ENCODE data around the gene CCDC146. TPM values are rescaled to one million over a fixed set of nuclear protein-coding genes. Genes with fewer than 3 reads are reported as not detected.

Gene CCDC146
- total and polyA plus RNA-seq, 10 of the 15 experiments (the other 5 are each of a cell fraction or from before 2014, with no cell fraction given), result 0.28 to 5.3 (median 1.3) TPM

DNA sequence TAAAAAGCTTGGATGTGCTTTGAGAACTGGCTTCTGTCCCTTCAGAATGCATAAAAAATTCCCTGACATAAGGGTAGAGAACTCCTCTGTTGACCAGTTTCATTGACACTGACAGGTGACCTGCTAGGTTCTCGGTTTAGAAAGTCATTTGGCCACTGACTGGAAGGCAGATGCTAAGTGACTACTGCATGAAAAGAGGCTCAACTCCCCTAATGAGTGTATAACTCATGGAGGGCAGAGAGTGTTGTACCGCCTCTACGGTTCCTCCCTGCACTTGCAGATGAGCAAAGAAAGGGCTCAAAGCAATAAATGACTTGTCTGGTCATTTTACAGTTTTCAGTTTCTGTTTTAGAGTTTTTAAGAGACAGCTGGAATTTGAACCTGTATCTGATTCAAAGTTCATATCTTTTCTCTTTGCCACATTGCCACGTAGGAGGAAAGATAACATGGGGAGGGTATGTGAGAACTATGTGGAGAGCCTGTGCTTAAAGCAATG is 80.1 kb downstream of the CCDC146 start (continued):
- no peak for TF ChIP-seq BMI1 (IDR thresholded peaks at IDR 0.05; ENCODE audit: borderline replicate concordance)
- no peak for TF ChIP-seq E2F8 (IDR thresholded peaks at IDR 0.05; ENCODE audit: low read depth, partially characterized antibody)
- TF ChIP-seq CREM (IDR thresholded peaks at IDR 0.05; ENCODE audit: low read depth), result peak; percentile 70
- peak; percentile 66 for TF ChIP-seq IKZF1 (conservative IDR thresholded peaks at IDR 0.05)
- peak; percentile 31; the same call in 1 of the 2 replicates for TF ChIP-seq JUND (IDR thresholded peaks at IDR 0.05; ENCODE audit: low read depth, low read length)
- TF ChIP-seq ZNF384 (IDR thresholded peaks at IDR 0.05; ENCODE audit: borderline replicate concordance, low read depth, low read length), result 0 out of 2 replicates have a peak, but pooled peaks have one; percentile 11
- TF ChIP-seq PML (IDR thresholded peaks at IDR 0.05; ENCODE audit: low read length), result peak; percentile 59; the same call in 1 of the 2 replicates
- peak; percentile 86; the same call in 1 of the 2 replicates for TF ChIP-seq ZBED1 (IDR thresholded peaks at IDR 0.05; ENCODE audit: borderline replicate concordance)
- no peak for TF ChIP-seq HCFC1 (IDR thresholded peaks at IDR 0.05; ENCODE audit: low read length)
- TF ChIP-seq HDGF (IDR thresholded peaks at IDR 0.05), result no peak
- peak; percentile 34; the same call in 1 of the 2 replicates for TF ChIP-seq MXI1 (IDR thresholded peaks at IDR 0.05; ENCODE audit: low read depth, low read length)
- TF ChIP-seq NFYA (IDR thresholded peaks at IDR 0.05; ENCODE audit: borderline replicate concordance, low read depth, low read length), result no peak
- TF ChIP-seq, protein P1, sequence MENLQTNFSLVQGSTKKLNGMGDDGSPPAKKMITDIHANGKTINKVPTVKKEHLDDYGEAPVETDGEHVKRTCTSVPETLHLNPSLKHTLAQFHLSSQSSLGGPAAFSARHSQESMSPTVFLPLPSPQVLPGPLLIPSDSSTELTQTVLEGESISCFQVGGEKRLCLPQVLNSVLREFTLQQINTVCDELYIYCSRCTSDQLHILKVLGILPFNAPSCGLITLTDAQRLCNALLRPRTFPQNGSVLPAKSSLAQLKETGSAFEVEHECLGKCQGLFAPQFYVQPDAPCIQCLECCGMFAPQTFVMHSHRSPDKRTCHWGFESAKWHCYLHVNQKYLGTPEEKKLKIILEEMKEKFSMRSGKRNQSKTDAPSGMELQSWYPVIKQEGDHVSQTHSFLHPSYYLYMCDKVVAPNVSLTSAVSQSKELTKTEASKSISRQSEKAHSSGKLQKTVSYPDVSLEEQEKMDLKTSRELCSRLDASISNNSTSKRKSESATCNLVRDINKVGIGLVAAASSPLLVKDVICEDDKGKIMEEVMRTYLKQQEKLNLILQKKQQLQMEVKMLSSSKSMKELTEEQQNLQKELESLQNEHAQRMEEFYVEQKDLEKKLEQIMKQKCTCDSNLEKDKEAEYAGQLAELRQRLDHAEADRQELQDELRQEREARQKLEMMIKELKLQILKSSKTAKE (IDR thresholded peaks at IDR 0.05; ENCODE audit: low read depth, poor library complexity, severe bottlenecking), result peak; percentile 24
- no peak for TF ChIP-seq GABPA (IDR thresholded peaks at IDR 0.05; ENCODE audit: low read depth)
- TF ChIP-seq ELK1 (IDR thresholded peaks at IDR 0.05; ENCODE audit: low read depth, low read length), result no peak
- TF ChIP-seq, protein P2, sequence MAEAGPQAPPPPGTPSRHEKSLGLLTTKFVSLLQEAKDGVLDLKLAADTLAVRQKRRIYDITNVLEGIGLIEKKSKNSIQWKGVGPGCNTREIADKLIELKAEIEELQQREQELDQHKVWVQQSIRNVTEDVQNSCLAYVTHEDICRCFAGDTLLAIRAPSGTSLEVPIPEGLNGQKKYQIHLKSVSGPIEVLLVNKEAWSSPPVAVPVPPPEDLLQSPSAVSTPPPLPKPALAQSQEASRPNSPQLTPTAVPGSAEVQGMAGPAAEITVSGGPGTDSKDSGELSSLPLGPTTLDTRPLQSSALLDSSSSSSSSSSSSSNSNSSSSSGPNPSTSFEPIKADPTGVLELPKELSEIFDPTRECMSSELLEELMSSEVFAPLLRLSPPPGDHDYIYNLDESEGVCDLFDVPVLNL (IDR thresholded peaks at IDR 0.05; ENCODE audit: low read depth, low read length), result no peak
- TF ChIP-seq PAX5 (IDR thresholded peaks at IDR 0.05; ENCODE audit: borderline replicate concordance, low read depth, low read length), result peak; percentile 64; the same call in 1 of the 2 replicates
- TF ChIP-seq, protein P3, sequence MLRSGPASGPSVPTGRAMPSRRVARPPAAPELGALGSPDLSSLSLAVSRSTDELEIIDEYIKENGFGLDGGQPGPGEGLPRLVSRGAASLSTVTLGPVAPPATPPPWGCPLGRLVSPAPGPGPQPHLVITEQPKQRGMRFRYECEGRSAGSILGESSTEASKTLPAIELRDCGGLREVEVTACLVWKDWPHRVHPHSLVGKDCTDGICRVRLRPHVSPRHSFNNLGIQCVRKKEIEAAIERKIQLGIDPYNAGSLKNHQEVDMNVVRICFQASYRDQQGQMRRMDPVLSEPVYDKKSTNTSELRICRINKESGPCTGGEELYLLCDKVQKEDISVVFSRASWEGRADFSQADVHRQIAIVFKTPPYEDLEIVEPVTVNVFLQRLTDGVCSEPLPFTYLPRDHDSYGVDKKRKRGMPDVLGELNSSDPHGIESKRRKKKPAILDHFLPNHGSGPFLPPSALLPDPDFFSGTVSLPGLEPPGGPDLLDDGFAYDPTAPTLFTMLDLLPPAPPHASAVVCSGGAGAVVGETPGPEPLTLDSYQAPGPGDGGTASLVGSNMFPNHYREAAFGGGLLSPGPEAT (IDR thresholded peaks at IDR 0.05; ENCODE audit: low read depth), result peak; percentile 29; the same call in 1 of the 2 replicates
- TF ChIP-seq ZNF24 (IDR thresholded peaks at IDR 0.05), result 0 out of 2 replicates have a peak, but pooled peaks have one; percentile 30
- TF ChIP-seq IRF4 (IDR thresholded peaks at IDR 0.05; ENCODE audit: low read depth, low read length), result peak; percentile 86

Data from GM12878 (cell line).